ENCODE measurements around the gene SKIC2.

Gene SKIC2

DNA sequence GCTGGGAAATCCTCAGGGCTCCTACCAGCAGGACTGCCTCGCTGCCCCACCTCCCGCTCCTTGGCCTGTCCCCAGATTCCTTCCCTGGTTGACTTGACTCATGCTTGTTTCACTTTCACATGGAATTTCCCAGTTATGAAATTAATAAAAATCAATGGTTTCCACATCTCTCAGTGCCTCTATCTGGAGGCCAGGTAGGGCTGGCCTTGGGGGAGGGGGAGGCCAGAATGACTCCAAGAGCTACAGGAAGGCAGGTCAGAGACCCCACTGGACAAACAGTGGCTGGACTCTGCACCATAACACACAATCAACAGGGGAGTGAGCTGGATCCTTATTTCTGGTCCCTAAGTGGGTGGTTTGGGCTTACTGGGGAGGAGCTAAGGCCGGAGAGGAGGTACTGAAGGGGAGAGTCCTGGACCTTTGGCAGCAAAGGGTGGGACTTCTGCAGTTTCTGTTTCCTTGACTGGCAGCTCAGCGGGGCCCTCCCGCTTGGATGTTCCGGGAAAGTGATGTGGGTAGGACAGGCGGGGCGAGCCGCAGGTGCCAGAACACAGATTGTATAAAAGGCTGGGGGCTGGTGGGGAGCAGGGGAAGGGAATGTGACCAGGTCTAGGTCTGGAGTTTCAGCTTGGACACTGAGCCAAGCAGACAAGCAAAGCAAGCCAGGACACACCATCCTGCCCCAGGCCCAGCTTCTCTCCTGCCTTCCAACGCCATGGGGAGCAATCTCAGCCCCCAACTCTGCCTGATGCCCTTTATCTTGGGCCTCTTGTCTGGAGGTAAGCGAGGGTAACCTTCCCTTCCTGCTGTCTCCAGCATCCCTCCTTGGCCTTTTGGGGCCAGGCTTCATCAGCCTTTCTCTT, 13.2 kb upstream of the SKIC2 start, which contains the start of gene CFB:
CFB (plus strand) TSS at position 589 of the 863 bp plus-strand sequence; CDS start at position 716, 127 bp downstream.
- DNase-seq (ENCODE audit: low read depth) = no peak

DNA sequence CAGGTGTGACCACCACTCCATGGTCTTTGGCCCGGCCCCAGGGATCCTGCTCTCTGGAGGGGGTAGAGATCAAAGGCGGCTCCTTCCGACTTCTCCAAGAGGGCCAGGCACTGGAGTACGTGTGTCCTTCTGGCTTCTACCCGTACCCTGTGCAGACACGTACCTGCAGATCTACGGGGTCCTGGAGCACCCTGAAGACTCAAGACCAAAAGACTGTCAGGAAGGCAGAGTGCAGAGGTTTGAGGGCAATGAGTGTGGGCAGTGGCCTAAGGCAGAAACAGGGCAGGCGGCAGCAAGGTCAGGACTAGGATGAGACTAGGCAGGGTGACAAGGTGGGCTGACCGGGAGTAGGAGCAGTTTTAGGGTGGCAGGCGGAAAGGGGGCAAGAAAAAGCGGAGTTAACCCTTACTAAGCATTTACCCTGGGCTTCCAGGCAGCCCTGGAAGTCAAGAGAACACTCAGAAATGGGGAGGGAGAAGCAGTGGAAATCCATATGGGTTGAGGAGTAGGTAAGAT, 12.5 kb upstream of the SKIC2 start:
- DNase-seq (ENCODE audit: low read depth) = no peak

DNA sequence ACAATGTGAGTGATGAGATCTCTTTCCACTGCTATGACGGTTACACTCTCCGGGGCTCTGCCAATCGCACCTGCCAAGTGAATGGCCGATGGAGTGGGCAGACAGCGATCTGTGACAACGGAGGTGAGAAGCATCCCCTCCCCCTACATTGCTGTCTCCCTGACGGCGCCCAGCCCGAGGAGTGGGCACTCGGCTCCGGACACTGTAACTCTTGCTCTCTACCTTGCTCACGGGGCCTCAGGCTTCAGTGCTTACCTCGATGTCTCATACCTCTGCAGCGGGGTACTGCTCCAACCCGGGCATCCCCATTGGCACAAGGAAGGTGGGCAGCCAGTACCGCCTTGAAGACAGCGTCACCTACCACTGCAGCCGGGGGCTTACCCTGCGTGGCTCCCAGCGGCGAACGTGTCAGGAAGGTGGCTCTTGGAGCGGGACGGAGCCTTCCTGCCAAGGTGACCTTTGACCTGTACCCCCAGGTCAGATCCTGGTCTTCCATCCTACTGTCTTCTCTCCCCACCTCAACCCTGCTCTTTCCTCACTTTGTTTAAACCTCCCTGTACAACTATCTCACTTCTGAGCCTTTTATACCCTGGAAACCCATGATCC, 11.8 kb upstream of the SKIC2 start:
- DNase-seq (ENCODE audit: low read depth) = no peak

DNA sequence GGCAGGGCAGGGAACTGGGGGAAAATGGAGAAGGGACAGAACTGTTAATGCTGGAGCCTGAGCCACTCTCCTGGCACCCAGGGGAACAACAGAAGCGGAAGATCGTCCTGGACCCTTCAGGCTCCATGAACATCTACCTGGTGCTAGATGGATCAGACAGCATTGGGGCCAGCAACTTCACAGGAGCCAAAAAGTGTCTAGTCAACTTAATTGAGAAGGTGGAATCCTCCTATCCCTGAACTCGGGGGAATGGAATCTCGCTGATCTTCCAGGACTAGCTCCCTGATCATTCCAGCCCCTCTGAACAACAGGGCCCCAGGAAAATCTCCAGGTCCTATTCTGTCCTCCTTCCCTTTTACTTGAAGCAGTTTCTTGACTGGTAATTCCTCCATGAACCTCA, 11.1 kb upstream of the SKIC2 start:
- DNase-seq (ENCODE audit: low read depth) = no peak

DNA sequence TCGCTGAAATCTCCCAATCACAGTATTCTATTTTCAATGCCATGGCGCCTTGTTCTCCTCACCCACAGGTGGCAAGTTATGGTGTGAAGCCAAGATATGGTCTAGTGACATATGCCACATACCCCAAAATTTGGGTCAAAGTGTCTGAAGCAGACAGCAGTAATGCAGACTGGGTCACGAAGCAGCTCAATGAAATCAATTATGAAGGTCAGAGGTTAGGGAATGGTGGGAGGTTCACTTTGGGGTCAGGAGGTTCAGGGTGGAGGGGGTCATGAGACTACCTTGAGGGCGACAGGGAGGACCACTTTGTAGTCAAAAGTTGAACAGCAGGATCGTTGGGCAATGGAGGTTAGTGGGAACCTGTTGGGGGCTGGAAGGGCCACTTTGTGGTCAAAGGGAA, 10.7 kb upstream of the SKIC2 start:
- no peak for DNase-seq (ENCODE audit: low read depth)

DNA sequence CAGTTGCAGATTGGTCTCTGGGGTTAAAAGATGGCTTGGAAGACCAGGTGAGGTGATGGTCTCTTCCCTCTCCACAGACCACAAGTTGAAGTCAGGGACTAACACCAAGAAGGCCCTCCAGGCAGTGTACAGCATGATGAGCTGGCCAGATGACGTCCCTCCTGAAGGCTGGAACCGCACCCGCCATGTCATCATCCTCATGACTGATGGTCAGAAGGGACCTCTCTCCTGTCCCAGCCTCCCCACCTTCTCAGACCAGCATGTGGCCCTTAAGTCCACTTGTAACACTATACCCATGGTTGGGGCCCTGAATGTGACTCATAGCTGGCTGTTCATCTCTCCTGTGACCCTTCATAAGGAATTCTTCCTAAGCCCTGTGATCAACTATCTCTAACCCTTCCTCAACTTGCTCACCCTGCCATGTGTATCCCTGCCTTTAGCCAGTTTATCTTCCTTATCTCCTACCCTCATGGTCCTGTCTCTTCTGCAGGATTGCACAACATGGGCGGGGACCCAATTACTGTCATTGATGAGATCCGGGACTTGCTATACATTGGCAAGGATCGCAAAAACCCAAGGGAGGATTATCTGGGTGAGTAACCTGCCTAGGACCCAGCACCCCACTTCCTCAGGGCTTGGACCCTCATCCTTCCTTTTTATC, 10.1 kb upstream of the SKIC2 start:
- no peak for DNase-seq (ENCODE audit: low read depth)

DNA sequence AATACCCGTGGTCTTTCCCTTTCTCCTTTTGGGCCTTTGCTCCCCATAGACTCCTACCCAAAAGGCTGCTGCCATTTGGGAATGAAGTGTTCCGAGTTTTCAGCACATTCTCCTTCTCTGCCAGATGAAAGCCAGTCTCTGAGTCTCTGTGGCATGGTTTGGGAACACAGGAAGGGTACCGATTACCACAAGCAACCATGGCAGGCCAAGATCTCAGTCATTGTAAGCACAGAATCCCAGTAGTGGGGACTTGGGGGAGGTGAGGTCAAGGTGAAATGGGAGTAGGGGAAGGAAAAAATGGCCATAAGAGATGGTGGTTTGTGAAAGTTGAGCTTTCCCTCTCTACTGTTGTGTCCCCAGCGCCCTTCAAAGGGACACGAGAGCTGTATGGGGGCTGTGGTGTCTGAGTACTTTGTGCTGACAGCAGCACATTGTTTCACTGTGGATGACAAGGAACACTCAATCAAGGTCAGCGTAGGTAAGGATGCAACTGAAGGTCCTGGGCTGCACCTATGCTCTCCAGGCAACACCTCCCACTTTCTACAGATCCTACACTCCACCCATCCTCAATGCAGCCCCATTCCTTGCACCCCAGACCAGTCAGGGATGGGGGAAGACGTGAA, 8.9 kb upstream of the SKIC2 start:
- no peak for DNase-seq (ENCODE audit: low read depth)

DNA sequence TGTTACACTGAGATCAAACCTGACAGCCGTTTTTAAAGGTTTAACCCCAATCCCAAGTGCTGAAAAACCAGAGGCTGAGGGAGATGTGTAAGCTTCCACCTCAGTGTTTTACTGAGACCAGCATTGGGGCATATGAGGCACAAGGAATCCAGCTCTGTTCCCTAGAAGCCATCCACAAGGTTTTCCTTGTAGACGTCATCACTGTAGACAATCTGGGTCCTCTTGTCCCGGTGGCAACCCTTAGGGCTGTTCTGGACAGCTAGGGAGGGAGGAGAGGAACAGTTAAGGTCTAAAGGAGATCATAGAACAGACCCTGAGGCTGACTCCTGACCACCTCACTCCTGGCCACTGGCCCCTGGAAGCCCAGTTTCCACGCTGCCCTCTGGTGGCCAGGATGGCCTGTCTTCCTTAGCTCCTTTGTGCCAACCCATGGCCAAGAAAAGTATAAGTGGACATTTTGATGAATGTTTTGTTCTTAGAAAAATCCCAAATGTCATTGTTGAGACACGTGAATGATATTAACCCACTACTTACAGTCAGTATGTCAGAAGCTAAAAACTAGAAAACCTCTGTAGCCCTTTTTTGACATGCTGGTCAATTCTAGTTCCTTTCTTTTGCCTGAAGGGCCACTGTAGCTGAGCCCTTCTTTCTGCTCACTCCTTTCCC, 6.7 kb upstream of the SKIC2 start:
- no peak for DNase-seq (ENCODE audit: low read depth)

DNA sequence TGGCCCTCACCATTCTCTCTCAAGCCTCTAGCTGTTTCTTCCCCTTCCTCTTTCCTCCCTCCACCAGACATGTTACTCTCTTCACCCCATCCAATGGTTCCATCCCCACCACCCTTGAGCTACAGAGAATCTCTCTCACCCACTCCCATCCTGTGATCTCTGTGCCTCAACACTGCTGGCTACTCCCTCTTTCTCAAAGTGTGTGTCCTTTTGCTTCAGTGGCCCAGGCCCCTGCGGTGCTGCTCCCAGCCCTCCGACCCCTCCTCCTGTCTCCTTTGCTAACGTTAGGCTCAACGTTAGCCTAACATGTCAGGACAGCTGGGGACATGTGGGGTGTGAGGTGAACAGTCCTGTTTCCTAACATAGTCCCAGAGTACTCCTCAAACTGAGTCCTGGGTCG, 6.1 kb upstream of the SKIC2 start:
- DNase-seq (ENCODE audit: low read depth) = no peak

DNA sequence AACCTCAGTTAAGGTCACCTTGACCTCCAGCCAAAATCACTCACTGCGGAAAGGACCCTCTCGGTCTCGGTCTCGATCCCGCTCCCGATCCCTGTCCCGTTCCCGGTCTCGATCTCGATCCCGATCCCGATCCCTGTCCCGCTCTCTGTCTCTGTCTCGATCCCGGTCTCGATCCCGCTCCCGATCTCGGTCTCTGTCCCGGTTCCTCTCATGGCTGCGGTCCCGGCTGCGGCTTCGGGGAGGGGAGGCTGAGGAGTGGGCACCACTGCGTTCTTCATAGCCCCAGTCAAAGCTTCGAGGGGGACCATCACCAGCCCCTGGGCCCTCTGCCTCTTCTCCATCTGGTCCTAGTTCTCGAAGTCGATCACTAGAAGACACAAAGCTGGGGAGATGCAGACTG, 4.5 kb upstream of the SKIC2 start:
- DNase-seq (ENCODE audit: low read depth) = no peak

DNA sequence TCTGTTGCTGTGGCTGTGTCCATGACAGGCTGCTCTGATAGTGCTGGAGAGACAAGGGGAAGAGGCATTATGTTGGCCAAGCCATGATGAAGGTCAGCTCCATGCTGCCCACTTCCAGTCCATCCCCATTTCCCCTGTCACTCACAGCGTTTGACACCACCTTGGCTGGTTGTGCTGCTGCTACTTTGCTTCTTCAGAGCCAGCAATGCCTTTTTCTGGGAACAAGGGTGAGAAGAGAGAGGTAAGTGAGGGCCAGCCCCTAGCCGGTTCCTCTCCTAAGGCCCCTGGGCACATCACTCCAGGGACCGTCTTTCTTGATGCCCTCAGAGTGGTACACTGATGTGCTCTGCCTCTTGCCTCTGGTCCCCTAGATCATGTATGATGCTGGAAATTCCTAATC, 2.2 kb upstream of the SKIC2 start:
- no peak for DNase-seq (ENCODE audit: low read depth)

DNA sequence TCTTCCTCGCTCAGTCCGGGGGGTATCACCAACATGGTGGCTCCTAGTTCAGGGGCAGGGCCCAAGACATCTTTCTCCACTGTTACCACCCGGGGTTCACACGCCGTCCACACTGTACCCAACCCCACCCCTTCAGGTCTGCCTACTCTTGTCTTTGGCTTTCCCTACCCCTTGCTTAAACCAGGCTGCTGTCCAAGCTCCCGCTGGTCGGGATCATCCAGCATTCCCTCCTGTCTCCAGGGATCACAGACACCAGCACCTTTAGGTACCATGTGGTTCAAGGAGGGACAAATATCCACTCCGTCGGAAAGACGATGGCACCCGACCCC, 599 bp upstream of the SKIC2 start:
- DNase-seq (ENCODE audit: low read depth) = no peak

DNA sequence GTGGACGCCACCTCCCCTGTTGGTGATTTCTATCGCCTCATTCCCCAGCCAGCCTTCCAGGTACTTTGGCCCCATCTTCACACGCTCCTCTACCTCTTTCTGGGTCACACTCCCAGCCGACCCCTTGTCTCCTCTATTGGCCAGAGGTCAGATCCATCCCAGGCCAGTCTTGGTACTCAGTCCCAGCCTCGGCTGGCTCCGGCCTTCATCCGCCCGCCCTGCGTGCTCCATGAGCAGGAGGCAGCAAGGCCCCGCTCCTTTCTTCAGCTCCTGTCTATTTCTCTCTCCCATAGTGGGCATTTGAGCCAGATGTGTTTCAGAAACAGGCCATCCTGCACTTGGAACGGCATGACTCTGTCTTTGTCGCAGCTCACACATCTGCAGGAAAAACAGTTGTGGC, 2.6 kb downstream of the SKIC2 start:
- DNase-seq (ENCODE audit: low read depth) = no peak

DNA sequence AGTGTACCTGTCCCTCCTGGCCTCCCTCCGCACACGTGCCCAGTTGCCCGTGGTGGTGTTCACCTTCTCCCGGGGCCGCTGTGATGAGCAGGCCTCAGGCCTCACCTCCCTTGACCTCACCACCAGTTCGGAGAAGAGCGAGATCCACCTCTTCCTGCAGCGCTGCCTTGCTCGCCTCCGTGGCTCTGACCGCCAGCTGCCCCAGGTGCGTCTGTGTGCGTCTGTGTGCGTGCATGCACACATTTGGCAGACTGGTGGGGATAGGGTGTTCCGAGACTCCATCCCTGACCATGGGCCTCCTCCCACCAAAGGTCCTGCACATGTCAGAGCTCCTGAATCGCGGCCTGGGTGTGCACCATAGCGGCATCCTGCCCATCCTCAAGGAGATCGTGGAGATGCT, 4.9 kb downstream of the SKIC2 start:
- no peak for DNase-seq (ENCODE audit: low read depth)

DNA sequence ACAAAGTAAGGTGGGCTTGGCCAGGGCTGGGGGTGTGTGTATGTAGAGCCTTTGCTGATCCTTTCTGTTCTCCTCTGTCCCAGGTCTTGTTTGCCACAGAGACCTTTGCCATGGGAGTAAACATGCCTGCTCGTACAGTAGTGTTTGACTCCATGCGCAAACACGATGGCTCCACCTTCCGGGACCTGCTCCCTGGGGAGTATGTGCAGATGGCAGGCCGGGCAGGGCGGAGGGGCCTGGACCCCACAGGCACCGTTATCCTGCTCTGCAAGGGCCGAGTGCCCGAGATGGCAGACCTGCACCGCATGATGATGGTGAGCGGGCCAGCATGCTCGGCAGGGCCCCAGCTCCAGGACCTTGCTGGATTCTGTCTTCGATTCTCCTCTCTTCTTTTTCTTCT, 6.7 kb downstream of the SKIC2 start:
- DNase-seq (ENCODE audit: low read depth) = no peak

DNA sequence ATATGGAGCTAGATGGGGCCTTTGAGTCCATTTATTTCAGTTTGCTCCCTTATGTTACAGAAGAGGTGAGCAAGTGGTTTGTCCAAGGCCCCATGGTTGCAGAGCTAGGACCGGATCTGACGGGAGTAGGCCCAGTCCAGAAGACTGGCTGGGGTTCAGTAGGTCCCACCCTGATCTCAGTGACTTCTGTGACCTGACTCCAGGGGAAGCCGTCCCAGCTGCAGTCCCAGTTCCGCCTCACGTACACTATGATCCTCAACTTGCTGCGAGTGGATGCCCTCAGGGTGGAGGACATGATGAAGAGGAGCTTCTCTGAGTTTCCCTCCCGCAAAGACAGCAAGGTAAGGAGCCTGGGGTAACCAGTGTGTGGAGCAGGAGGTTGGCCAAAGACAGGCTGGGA, 7.5 kb downstream of the SKIC2 start:
- DNase-seq (ENCODE audit: low read depth) = no peak

DNA sequence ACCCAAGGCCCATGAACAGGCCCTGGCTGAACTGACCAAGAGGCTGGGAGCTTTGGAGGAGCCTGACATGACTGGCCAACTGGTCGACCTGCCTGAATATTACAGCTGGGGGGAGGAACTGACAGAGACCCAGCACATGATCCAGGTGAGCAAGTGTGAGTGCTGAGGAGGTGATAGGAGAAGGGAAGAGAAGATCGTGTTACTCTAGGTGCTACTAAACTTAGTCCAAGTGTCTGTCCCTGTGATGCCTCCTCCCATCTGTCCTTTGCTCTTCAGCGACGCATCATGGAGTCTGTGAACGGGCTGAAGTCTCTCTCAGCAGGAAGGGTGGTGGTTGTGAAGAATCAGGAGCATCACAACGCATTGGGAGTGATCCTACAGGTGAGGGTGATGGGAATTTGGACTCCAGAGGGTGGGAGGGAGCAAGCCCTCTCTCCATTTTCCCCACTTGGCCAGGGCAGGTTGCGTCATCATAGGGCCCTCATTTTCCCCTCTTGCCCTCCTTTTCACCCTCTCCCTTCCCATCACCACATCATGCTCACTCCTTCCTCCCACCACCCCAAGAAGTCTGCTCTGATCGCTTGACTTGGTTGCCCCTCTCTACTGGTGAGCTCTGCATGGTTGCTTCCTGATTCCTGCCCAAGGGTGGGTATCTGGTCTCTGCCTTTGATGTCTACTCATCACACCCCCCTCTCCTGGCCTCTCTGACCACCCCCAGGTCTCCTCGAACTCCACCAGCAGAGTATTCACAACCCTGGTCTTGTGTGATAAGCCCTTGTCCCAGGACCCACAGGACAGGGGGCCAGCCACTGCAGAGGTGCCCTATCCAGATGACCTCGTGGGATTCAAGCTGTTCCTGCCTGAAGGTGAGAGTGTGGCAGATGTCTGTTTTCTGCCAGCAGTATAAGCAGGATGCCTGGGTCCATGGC, 8.3 kb downstream of the SKIC2 start:
- DNase-seq (ENCODE audit: low read depth) = no peak

DNA sequence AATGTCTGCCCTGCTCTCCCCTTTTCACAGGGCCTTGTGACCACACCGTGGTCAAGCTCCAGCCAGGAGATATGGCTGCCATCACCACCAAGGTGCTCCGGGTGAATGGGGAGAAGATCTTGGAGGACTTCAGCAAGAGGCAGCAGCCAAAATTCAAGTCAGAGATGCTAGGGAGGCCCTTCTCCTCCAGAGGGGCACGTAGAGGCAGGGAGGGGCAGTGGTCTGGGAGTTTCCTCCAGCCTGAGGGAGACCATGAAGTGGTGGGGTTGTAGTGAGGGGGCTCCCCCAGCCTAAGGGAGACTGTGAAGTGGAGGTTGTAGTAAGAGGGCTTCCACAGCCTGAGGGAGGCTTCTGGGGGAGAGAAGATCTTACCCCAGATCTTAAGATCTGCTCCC, 8.9 kb downstream of the SKIC2 start:
- no peak for DNase-seq (ENCODE audit: low read depth)

DNA sequence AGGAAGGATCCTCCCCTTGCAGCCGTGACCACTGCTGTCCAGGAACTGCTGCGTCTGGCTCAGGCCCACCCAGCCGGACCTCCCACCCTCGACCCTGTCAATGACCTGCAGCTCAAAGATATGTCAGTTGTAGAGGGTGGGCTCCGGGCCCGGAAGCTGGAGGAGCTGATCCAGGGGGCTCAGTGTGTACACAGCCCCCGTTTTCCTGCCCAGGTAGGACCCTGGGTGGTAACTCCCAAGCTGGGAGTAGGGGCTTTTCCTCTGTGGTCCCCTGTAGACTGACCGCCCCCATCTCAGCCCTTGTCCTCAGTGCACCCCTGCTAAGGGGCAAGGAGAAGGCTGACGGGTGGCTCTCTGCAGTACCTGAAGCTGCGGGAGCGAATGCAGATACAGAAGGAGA, 9.4 kb downstream of the SKIC2 start:
- DNase-seq (ENCODE audit: low read depth) = no peak

DNA sequence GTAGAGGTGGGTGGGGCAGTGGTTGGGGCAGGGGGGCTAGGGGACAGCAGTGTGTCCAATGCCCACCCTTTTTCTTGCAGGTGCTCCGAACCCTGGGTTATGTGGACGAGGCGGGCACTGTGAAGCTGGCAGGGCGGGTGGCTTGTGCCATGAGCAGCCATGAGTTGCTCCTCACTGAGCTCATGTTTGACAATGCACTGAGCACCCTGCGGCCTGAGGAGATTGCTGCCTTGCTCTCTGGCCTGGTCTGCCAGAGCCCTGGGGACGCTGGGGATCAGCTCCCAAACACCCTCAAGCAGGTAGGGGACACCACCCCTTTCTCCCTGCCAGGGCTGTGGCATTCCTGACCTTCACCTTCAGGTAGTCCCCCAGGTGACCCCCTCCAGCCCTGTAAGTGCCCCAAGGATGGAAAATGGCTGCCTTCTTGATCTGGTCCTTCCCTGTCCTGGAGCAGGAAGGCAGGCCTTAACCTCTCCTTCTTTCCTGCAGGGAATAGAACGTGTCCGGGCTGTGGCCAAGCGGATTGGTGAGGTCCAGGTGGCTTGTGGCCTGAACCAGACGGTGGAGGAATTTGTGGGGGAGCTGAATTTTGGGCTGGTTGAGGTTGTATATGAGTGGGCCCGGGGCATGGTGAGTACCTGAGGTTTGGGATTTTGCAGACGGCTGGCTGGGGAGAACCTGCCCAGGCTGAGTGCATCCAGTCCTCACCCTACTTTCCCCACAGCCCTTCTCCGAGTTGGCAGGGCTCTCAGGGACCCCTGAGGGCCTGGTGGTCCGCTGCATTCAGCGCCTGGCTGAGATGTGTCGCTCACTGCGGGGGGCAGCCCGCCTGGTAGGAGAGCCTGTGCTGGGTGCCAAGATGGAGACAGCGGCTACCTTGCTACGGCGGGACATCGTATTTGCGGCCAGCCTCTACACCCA, 10.1 kb downstream of the SKIC2 start:
- DNase-seq (ENCODE audit: low read depth) = no peak
